Thyroid gland (tissue), 4 donors: ENCODE results near the gene SGSM2. TPM values are rescaled to one million over a fixed set of nuclear protein-coding genes. Genes with fewer than 3 reads are reported as not detected.
A peak's percentile ranks its signal among the peaks of the same experiment; 100 is the strongest.

Source experiments
- DNase-seq, 2 donors: peaks; one replicate each; pipeline ENCODE4 v3.0.0-alpha.2; 2019
- H3K27ac ChIP-seq, 3 donors: fragments of 200-600 bp; sonication (generic); 1 replicate in 2 of 3; 2 replicates in 1 of 3; pipeline ENCODE4 v1.5.1; 2016 to 2019; ENCODE audit warnings: mild to moderate bottlenecking in 1 of 3, moderate library complexity in 1 of 3
- H3K27me3 ChIP-seq: fragments of 200-600 bp; sonication (generic); one replicate; pipeline ENCODE4 v1.5.1; 2019
- H3K36me3 ChIP-seq, 2 donors: fragments of 200-600 bp; sonication (generic); one replicate each; pipeline ENCODE4 v1.5.1; 2016 to 2019
- H3K4me1 ChIP-seq, 2 donors: fragments of 200-600 bp; sonication (generic); one replicate each; pipeline ENCODE4 v1.5.1; 2017 to 2019
- H3K4me3 ChIP-seq, 3 donors: fragments of 200-600 bp; sonication (generic); replicated peaks in 1 of 3; 1 replicate in 2 of 3; 2 replicates in 1 of 3; pipeline ENCODE4 v1.5.1; 2016; ENCODE audit warnings: mild to moderate bottlenecking in 1 of 3
- H3K9me3 ChIP-seq: fragments of 200-600 bp; sonication (generic); one replicate; pipeline ENCODE4 v1.5.1; 2017
- POLR2A ChIP-seq, 2 donors: fragments of 450-650 bp; IDR thresholded peaks; one replicate each; pipeline ENCODE4 v1.6.1; 2017; ENCODE audit warnings: antibody characterized with exemption in 2 of 2, mild to moderate bottlenecking in 2 of 2, moderate library complexity in 1 of 2
- WGBS, 2 donors: methylation state at CpG; one replicate each; pipeline ENCODE4 v1.1.5; 2017; 5-methylcytosine and 5-hydroxymethylcytosine counted together
- intact Hi-C: fragments of 100-400 bp; cut with DNase I; formaldehyde crosslinking; loops from one replicate; pipeline ENCODE4 v1.15.1; 2023
- total RNA-seq, 4 donors: library from RNA; depleted of rRNA; stranded (reverse); fragments of >200 nt; gene quantifications; one replicate each; pipeline ENCODE4 v1.2.3, GENCODE V29; 2016
- TF ChIP-seq, protein P1 (sequence below), 6 experiments: fragments of 200-600 bp in 3 of 6; fragments of 450-650 bp in 3 of 6; sonication (generic) in 3 of 6; IDR thresholded peaks; one replicate each; pipeline ENCODE4 v1.5.1; 2016 to 2019; ENCODE audit warnings: antibody characterized with exemption in 6 of 6, mild to moderate bottlenecking in 2 of 6, inconsistent platforms in 1 of 6, moderate library complexity in 1 of 6

The SGSM2 gene
- total RNA-seq, 4 donors from 2014 or later, result 47.8 to 82.7 (median 63.2) TPM

- 68 to 81% methylated on average over 22 of the region's 22 CpGs for WGBS, 2 donors
- Histone ChIP-seq H3K36me3 (peaks cover 9 to 12% of the 10 kb centered on the region in 2 donors), H3K27ac (peak overlapping the region in 2 of 3 donors; percentile 92 to 97), H3K9me3 (no peaks in the 10 kb centered on the region), H3K27me3 (no peaks in the 10 kb centered on the region), H3K4me1 (peaks cover 23 to 28% of the 10 kb centered on the region in 2 donors), H3K4me3 (no peak overlapping the region)
- TF ChIP-seq POLR2A (IDR thresholded peaks at IDR 0.05), result no peak
- TF ChIP-seq, protein P1, sequence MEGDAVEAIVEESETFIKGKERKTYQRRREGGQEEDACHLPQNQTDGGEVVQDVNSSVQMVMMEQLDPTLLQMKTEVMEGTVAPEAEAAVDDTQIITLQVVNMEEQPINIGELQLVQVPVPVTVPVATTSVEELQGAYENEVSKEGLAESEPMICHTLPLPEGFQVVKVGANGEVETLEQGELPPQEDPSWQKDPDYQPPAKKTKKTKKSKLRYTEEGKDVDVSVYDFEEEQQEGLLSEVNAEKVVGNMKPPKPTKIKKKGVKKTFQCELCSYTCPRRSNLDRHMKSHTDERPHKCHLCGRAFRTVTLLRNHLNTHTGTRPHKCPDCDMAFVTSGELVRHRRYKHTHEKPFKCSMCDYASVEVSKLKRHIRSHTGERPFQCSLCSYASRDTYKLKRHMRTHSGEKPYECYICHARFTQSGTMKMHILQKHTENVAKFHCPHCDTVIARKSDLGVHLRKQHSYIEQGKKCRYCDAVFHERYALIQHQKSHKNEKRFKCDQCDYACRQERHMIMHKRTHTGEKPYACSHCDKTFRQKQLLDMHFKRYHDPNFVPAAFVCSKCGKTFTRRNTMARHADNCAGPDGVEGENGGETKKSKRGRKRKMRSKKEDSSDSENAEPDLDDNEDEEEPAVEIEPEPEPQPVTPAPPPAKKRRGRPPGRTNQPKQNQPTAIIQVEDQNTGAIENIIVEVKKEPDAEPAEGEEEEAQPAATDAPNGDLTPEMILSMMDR (IDR thresholded peaks at IDR 0.05), result no peak
- no peak for DNase-seq
- intact Hi-C loops, result no loop called here
Measured at GRCh38 chr17:2384439-2385127, 47.3 kb downstream of the SGSM2 start.

GRCh38 chr17:2385240-2386210 is 48.2 kb downstream of the SGSM2 start:
- Histone ChIP-seq H3K4me1 (peaks cover 23 to 33% of the 10 kb centered on the region in 2 donors), H3K27ac (peak overlapping the region; percentile 82 to 97 (median 92)), H3K36me3 (peaks cover 6 to 12% of the 10 kb centered on the region in 2 donors), H3K4me3 (no peak overlapping the region), H3K9me3 (no peaks in the 10 kb centered on the region), H3K27me3 (no peaks in the 10 kb centered on the region)
- WGBS, 2 donors, result 38 to 58% methylated on average over 9 to 14 of the region's 18 CpGs
- TF ChIP-seq, protein P1 (IDR thresholded peaks at IDR 0.05), result no peak
- no peak for TF ChIP-seq POLR2A (IDR thresholded peaks at IDR 0.05)
- DNase-seq, result peak; percentile 51 to 54
- intact Hi-C loops, result no loop called here

DNA sequence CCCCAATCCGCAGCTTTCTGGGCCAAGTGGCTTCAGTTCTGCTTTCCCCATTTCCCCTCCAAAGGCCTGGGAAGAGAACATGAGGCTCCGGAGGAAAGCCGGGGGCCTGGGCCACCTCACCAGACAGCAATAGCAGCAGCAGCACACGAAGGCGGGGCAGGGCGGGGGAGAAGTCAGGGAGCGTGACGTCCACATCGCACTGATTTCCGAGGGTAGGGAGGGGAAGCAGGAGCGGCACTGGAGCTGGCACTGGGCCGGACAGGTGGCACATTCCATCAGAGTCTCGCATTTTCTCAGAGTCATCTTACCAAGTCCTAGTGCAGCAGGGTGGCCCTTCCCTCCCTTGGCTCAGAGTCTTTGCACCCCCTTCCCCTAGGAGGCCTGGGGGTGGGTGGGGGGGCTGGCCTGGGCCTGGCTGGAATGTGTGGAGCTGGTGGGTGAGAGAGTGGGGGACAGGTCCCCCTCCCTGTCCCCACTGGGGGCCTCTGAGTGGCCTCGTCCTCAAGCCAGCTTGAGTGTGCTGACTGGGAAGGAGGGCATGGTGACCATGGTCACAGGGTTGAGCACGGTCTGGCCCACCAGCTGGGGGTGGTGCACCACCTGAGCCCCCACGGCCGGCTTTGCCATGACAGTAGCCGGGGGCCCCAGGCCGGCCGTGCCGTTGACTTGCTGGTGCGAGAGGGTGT is 49.2 kb downstream of the SGSM2 start:
- H3K27ac ChIP-seq, result peak overlapping the region; percentile 90 to 97 (median 92)
- 48 to 63% methylated on average over 14 to 21 of the region's 22 CpGs for WGBS, 2 donors
- H3K4me3 ChIP-seq, result no peak overlapping the region
- peaks cover 6 to 12% of the 10 kb centered on the region in 2 donors for H3K36me3 ChIP-seq
- peak; percentile 98 to 99 for DNase-seq
- H3K9me3 ChIP-seq, result no peaks in the 10 kb centered on the region
- no peaks in the 10 kb centered on the region for H3K27me3 ChIP-seq
- H3K4me1 ChIP-seq, result peaks cover 33 to 44% of the 10 kb centered on the region in 2 donors
- intact Hi-C loops, result no loop called here
- TF ChIP-seq, protein P1 (IDR thresholded peaks at IDR 0.05), result no peak
- TF ChIP-seq POLR2A (IDR thresholded peaks at IDR 0.05), result peak in 1 of 2 donors; percentile 55

DNA sequence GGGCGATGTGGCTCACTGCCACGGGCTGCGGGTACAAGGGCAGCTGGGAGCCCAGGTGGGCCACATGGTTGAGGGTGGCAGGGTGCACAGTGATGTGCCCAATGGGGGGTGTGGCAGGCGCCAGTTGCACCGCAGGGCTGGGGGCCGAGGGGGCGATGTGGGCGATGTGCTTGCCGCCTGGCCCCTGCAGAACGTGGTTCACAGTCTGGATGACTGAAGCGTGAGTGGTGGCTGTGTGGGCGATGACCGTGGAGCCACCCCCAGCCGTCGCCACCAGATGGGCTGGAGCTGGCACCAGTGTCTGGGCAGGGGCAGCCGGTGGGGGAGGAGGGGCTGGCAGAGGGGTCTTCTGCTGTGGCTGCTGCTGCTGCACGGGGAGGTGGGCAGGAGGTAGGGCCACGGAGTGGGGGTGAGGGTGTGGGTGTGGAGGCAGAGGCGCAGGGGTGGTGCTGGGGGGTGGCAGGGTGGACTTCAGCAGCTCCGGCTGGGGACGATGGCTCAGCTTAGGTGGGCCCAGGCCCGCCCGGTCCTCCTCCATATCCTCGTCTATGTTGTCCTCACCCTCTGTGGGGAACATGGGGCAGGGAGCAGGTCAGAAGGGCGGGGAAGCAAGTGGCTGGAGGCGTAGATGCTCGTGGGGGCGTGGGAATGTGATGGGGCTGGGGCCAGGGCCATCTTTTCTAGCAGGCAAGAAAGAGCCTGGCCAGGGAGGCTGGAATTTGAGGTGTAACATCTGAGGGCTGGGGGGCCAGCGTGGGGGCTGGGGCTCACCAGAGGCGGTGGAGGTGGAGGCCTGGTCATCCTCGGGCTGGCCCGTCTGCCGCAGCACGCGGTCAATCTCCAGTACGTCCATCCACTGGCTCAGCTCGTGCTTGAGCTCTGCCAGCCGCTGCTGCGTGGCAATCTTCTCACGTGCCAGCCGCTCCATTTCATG is 50.1 kb downstream of the SGSM2 start:
- H3K9me3 ChIP-seq, result no peaks in the 10 kb centered on the region
- no peak overlapping the region for H3K4me3 ChIP-seq
- H3K4me1 ChIP-seq, result peaks cover 41 to 52% of the 10 kb centered on the region in 2 donors
- intact Hi-C loops, result no loop called here
- TF ChIP-seq, protein P1 (IDR thresholded peaks at IDR 0.05), result no peak
- TF ChIP-seq POLR2A (IDR thresholded peaks at IDR 0.05), result no peak
- DNase-seq, result no peak
- H3K27ac ChIP-seq, result peak overlapping the region; percentile 90 to 97 (median 92)
- 91 to 92% methylated on average over 22 to 30 of the region's 41 CpGs for WGBS, 2 donors
- peaks cover 6 to 12% of the 10 kb centered on the region in 2 donors for H3K36me3 ChIP-seq
- H3K27me3 ChIP-seq, result no peaks in the 10 kb centered on the region
